HEK293 (cell line): Measurements from ENCODE around the gene CFAP99.
A peak's percentile ranks its signal among the peaks of the same experiment; 100 is the strongest.

Experiments
- CTCF ChIA-PET: fragments of 350-600 bp; formaldehyde crosslinking; extraction: SDS; loops from one replicate; lab custom pipeline; 2021; ENCODE audit warnings: antibody characterized with exemption; lab: Yijun Ruan, JAX
- POLR2A ChIA-PET: fragments of 300-600 bp; formaldehyde crosslinking; extraction: SDS; loops from one replicate; lab custom pipeline; 2020; ENCODE audit warnings: antibody characterized with exemption, inconsistent platforms; lab: Yijun Ruan, JAX
- H3K27ac ChIP-seq: fragments of 200-500 bp; sonication (Bioruptor generic); 2 replicates; pipeline ENCODE4 v1.5.1; 2014; ENCODE audit warnings: low read depth, low read length, control low read depth, inconsistent platforms; ENCODE audit errors: extremely low read depth
- H3K36me3 ChIP-seq, 2 experiments: fragments of 200-500 bp in 1 of 2; sonication (Bioruptor generic) in 1 of 2; 1 replicate in 1 of 2; 2 replicates in 1 of 2; pipeline ENCODE4 v1.5.1; 2014 to 2017; ENCODE audit warnings: inconsistent platforms in 2 of 2, low read length in 2 of 2; ENCODE audit not compliant: control insufficient read depth in 2 of 2, insufficient read depth in 1 of 2
- H3K4me1 ChIP-seq: fragments of 200-500 bp; sonication (Bioruptor generic); 2 replicates; pipeline ENCODE4 v1.5.1; 2014; ENCODE audit warnings: mild to moderate bottlenecking, low read length, inconsistent platforms; ENCODE audit not compliant: control insufficient read depth, insufficient read depth
- H3K4me3 ChIP-seq: 2 replicates; pipeline ENCODE4 v1.5.1; 2011; ENCODE audit warnings: low read depth, mild to moderate bottlenecking, control low read depth, low read length, moderate library complexity
- H3K9me3 ChIP-seq: fragments of 200-500 bp; sonication (Bioruptor generic); 2 replicates; pipeline ENCODE4 v1.5.1; 2014; ENCODE audit warnings: low read depth, low read length, inconsistent platforms; ENCODE audit not compliant: control insufficient read depth, insufficient read depth
- ELK4 ChIP-seq: IDR thresholded peaks from 2 replicates; pipeline ENCODE4 v1.6.1; 2011; ENCODE audit warnings: mild to moderate bottlenecking, low read depth, low read length, borderline replicate concordance
- KLF17 ChIP-seq: fragments of 450-650 bp; formaldehyde crosslinking; IDR thresholded peaks from 2 replicates; pipeline ENCODE4 v1.5.1; 2016; ENCODE audit warnings: missing biosample characterization, missing genetic modification characterization
- KLF7 ChIP-seq: fragments of 450-650 bp; formaldehyde crosslinking; IDR thresholded peaks from 2 replicates; pipeline ENCODE4 v1.5.1; 2016; ENCODE audit warnings: missing biosample characterization, missing genetic modification characterization, borderline replicate concordance
- MEIS1 ChIP-seq: sonication (generic); formaldehyde crosslinking; IDR thresholded peaks from 2 replicates; pipeline ENCODE4 v1.8.1; 2022; ENCODE audit warnings: missing genetic modification reagents, mild to moderate bottlenecking, borderline replicate concordance
- PRDM4 ChIP-seq: fragments of 450-650 bp; formaldehyde crosslinking; IDR thresholded peaks from 2 replicates; pipeline ENCODE4 v1.5.1; 2017; ENCODE audit warnings: missing biosample characterization, missing genetic modification characterization
- SCRT1 ChIP-seq: fragments of 450-650 bp; formaldehyde crosslinking; IDR thresholded peaks from 2 replicates; pipeline ENCODE4 v1.5.1; 2016; ENCODE audit warnings: missing biosample characterization, missing genetic modification characterization, borderline replicate concordance
- SCRT2 ChIP-seq: fragments of 450-650 bp; formaldehyde crosslinking; IDR thresholded peaks from 2 replicates; pipeline ENCODE4 v1.5.1; 2016; ENCODE audit warnings: missing biosample characterization, missing genetic modification characterization
- TSHZ1 ChIP-seq: fragments of 450-650 bp; formaldehyde crosslinking; IDR thresholded peaks from 2 replicates; pipeline ENCODE4 v1.5.1; 2016; ENCODE audit warnings: missing biosample characterization, missing genetic modification characterization, borderline replicate concordance
- YY2 ChIP-seq: fragments of 450-650 bp; formaldehyde crosslinking; IDR thresholded peaks from 2 replicates; pipeline ENCODE4 v1.5.1; 2016; ENCODE audit warnings: missing biosample characterization, missing genetic modification characterization
- ZBTB6 ChIP-seq: fragments of 450-650 bp; formaldehyde crosslinking; IDR thresholded peaks from 2 replicates; pipeline ENCODE4 v1.5.1; 2017; ENCODE audit warnings: missing biosample characterization, missing genetic modification characterization
- ZNF518A ChIP-seq: fragments of 450-650 bp; formaldehyde crosslinking; conservative IDR thresholded peaks from 2 replicates; pipeline ENCODE4 v1.5.1; 2016; ENCODE audit warnings: low read depth, missing biosample characterization, missing genetic modification characterization
- ZNF558 ChIP-seq: fragments of 450-650 bp; formaldehyde crosslinking; IDR thresholded peaks from 2 replicates; pipeline ENCODE4 v1.5.1; 2016; ENCODE audit warnings: missing biosample characterization, missing genetic modification characterization

CFAP99 gene

GRCh38 chr4:2458546-2459491, 40.1 kb downstream of the CFAP99 start:
- H3K4me3 ChIP-seq, result no peak overlapping the region
- no peaks in the 10 kb centered on the region for H3K36me3 ChIP-seq
- no peak overlapping the region for H3K27ac ChIP-seq
- TF ChIP-seq SCRT2 (tag by site-specific recombination) (peak; percentile 64), KLF17 (tag by site-specific recombination) (no peak), KLF7 (no peak), ZBTB6 (tag by site-specific recombination) (peak; percentile 74; the same call in 1 of the 2 replicates), PRDM4 (peak; percentile 79), ZNF558 (tag by site-specific recombination) (no peak), SCRT1 (peak; percentile 50; the same call in 1 of the 2 replicates), ELK4 (no peak), TSHZ1 (tag by site-specific recombination) (no peak)
- ChIA-PET POLR2A (interaction anchor here (1.2 kb wide), 1 partner anchor 10 kb away, joined by 5 read pairs; the partner anchor contains the start of gene RNF4), CTCF (no interaction called here)
- H3K9me3 ChIP-seq, result no peaks in the 10 kb centered on the region
- H3K4me1 ChIP-seq, result no peaks in the 10 kb centered on the region; the same call in 1 of the 2 replicates

GRCh38 chr4:2459589-2460349, 41.0 kb downstream of the CFAP99 start:
- H3K36me3 ChIP-seq, result no peaks in the 10 kb centered on the region
- H3K27ac ChIP-seq, result no peak overlapping the region
- POLR2A ChIA-PET, result interaction anchor here (1.2 kb wide), 1 partner anchor 9 kb away, joined by 5 read pairs; the partner anchor contains the start of gene RNF4
- H3K4me3 ChIP-seq, result no peak overlapping the region
- H3K4me1 ChIP-seq, result no peaks in the 10 kb centered on the region; the same call in 1 of the 2 replicates
- CTCF ChIA-PET, result no interaction called here
- no peaks in the 10 kb centered on the region for H3K9me3 ChIP-seq
- no peak for TF ChIP-seq MEIS1 (CRISPR knock-in tag)
- TF ChIP-seq PRDM4, result 0 out of 2 replicates have a peak, but pooled peaks have one; percentile 23
- TF ChIP-seq YY2, result no peak
- no peak for TF ChIP-seq ZNF518A
